GM12878 (cell line): Measurements from ENCODE around the gene HSF4. TPM values are rescaled to one million over a fixed set of nuclear protein-coding genes. Genes with fewer than 3 reads are reported as not detected.

Source experiments
- ATAC-seq: fragments of 200-7000 bp; cut with Tn5 transposase; 3 replicates; pipeline ENCODE4 v1.9.1; 2020; ENCODE audit warnings: mild to moderate bottlenecking, moderate library complexity
- BruUV-seq: library from RNA; stranded (reverse); fragments of 400-500 nt; replicated peaks from 2 replicates; lab custom pipeline; 2021; lab: Mats Ljungman, UMichigan
- CTCF ChIA-PET: fragments of 300-600 bp; sonication (Branson Sonifier 250); formaldehyde crosslinking; extraction: SDS; loops from one replicate; lab custom pipeline; 2021; ENCODE audit warnings: inconsistent platforms; lab: Yijun Ruan, JAX
- POLR2A ChIA-PET: fragments of 350-600 bp; formaldehyde crosslinking; extraction: SDS; loops from one replicate; lab custom pipeline; 2021; ENCODE audit warnings: inconsistent platforms; lab: Charles Lee
- RAD21 ChIA-PET: fragments of 300-600 bp; sonication (Branson Sonifier 250); formaldehyde crosslinking; loops from one replicate; lab custom pipeline; 2023; ENCODE audit warnings: antibody characterized with exemption; ENCODE audit not compliant: unreplicated experiment; lab: Charles Lee
- SMC1A ChIA-PET: fragments of 300-600 bp; sonication (Branson Sonifier 250); formaldehyde crosslinking; loops from one replicate; lab custom pipeline; 2023; ENCODE audit not compliant: unreplicated experiment, uncharacterized antibody; lab: Charles Lee
- DNase-seq: peaks from one replicate; pipeline ENCODE4 v3.0.0-alpha.2; 2011; ENCODE audit warnings: low read depth, low spot score
- FAIRE-seq: peaks from 3 replicates; lab custom pipeline; 2011; peaks lifted over from hg19 to GRCh38; lab: Jason Lieb, UNC
- H2AFZ ChIP-seq: 2 replicates; pipeline ENCODE4 v1.6.0; 2011; ENCODE audit warnings: low read depth, low read length, control low read depth; ENCODE audit not compliant: control insufficient read depth
- H3K27ac ChIP-seq: 2 replicates; pipeline ENCODE4 v1.5.1; 2011; ENCODE audit warnings: control low read depth; ENCODE audit not compliant: control insufficient read depth, insufficient read depth
- H3K27me3 ChIP-seq, 2 experiments: replicated peaks in 1 of 2; 2 replicates each; pipeline versions ENCODE4 v1.6.0 to v1.6.1; 2011; ENCODE audit warnings: low read length in 1 of 2; ENCODE audit not compliant: control insufficient read depth in 2 of 2, insufficient read depth in 2 of 2
- H3K36me3 ChIP-seq, 2 experiments: 2 replicates each; pipeline ENCODE4 v1.5.1; 2011; ENCODE audit warnings: low read length in 1 of 2; ENCODE audit not compliant: control insufficient read depth in 2 of 2, insufficient read depth in 2 of 2
- H3K4me1 ChIP-seq: 2 replicates; pipeline ENCODE4 v1.6.1; 2011; ENCODE audit warnings: mild to moderate bottlenecking, low read length, moderate library complexity, mixed read lengths; ENCODE audit not compliant: control insufficient read depth, insufficient read depth
- H3K4me2 ChIP-seq: 2 replicates; pipeline ENCODE4 v1.6.0; 2011; ENCODE audit warnings: control low read depth; ENCODE audit not compliant: control insufficient read depth, insufficient read depth
- H3K4me3 ChIP-seq: fragments of 200-600 bp; sonication (generic); 2 replicates; pipeline ENCODE4 v1.5.1; 2016
- H3K79me2 ChIP-seq: 2 replicates; pipeline ENCODE4 v1.6.0; 2011; ENCODE audit warnings: low read length; ENCODE audit not compliant: control insufficient read depth, insufficient read depth
- H3K9ac ChIP-seq: 2 replicates; pipeline ENCODE4 v1.8.0; 2011; ENCODE audit warnings: low read length, control low read depth, mixed read lengths; ENCODE audit not compliant: control insufficient read depth, insufficient read depth
- H3K9me3 ChIP-seq: replicated peaks from 3 replicates; pipeline ENCODE4 v1.5.1; 2011; ENCODE audit warnings: mild to moderate bottlenecking, low read length; ENCODE audit not compliant: control insufficient read depth, insufficient read depth
- H4K20me1 ChIP-seq: 2 replicates; pipeline ENCODE4 v1.6.0; 2011; ENCODE audit not compliant: control insufficient read depth, insufficient read depth
- ATF2 ChIP-seq: IDR thresholded peaks from 2 replicates; pipeline ENCODE4 v1.6.1; 2012; ENCODE audit warnings: low read length, inconsistent platforms
- ESRRA ChIP-seq: IDR thresholded peaks from 2 replicates; pipeline ENCODE4 v1.6.1; 2012; ENCODE audit warnings: mild to moderate bottlenecking, low read length, improper control_type of control experiment
- IRF4 ChIP-seq: IDR thresholded peaks from 2 replicates; pipeline ENCODE4 v1.6.1; 2011; ENCODE audit warnings: low read depth, low read length
- IRF5 ChIP-seq: fragments of 450-650 bp; IDR thresholded peaks from 2 replicates; pipeline ENCODE4 v1.6.1; 2017; ENCODE audit warnings: borderline replicate concordance
- KAT2A ChIP-seq: conservative IDR thresholded peaks from 2 replicates; pipeline ENCODE4 v1.6.1; 2011; ENCODE audit warnings: low read depth, low read length; ENCODE audit not compliant: control insufficient read depth
- NKRF ChIP-seq: fragments of 450-650 bp; conservative IDR thresholded peaks from 2 replicates; pipeline ENCODE4 v1.6.1; 2017; ENCODE audit warnings: mild to moderate bottlenecking, moderate library complexity
- PML ChIP-seq: IDR thresholded peaks from 2 replicates; pipeline ENCODE4 v1.6.1; 2012; ENCODE audit warnings: low read length, inconsistent platforms
- RCOR1 ChIP-seq: conservative IDR thresholded peaks from 2 replicates; pipeline ENCODE4 v1.6.1; 2012; ENCODE audit warnings: low read depth, low read length, improper control_type of control experiment
- RELB ChIP-seq: fragments of 450-650 bp; IDR thresholded peaks from 2 replicates; pipeline ENCODE4 v1.6.1; 2017; ENCODE audit warnings: low read depth, mild to moderate bottlenecking, moderate library complexity
- SIX5 ChIP-seq: IDR thresholded peaks from 2 replicates; pipeline ENCODE4 v1.6.1; 2011; ENCODE audit warnings: mild to moderate bottlenecking, low read depth, low read length, moderate library complexity; ENCODE audit not compliant: severe bottlenecking
- SMC3 ChIP-seq: IDR thresholded peaks from 2 replicates; pipeline ENCODE4 v1.6.1; 2011; ENCODE audit warnings: low read length, improper control_type of control experiment, borderline replicate concordance
- SPI1 ChIP-seq: IDR thresholded peaks from 2 replicates; pipeline ENCODE4 v1.6.1; 2011; ENCODE audit warnings: low read depth, mild to moderate bottlenecking, low read length, moderate library complexity, borderline replicate concordance; ENCODE audit not compliant: insufficient read depth
- WGBS: methylation state at CpG from one replicate; pipeline ENCODE4 v1.1.6; 2016; ENCODE audit warnings: low lambda C conversion rate; ENCODE audit not compliant: insufficient replicate concordance, insufficient coverage; ENCODE audit errors: missing lambda C conversion rate; 5-methylcytosine and 5-hydroxymethylcytosine counted together
- in situ Hi-C: fragments of 300-500 bp; cut with MboI; formaldehyde crosslinking; loops from 9 replicates; pipeline ENCODE4 v1.14.3; 2018; ENCODE audit warnings: mixed read lengths
- intact Hi-C: fragments of 100-400 bp; cut with micrococcal nuclease; formaldehyde crosslinking; loops from one replicate; pipeline ENCODE4 v1.14.2; 2022; ENCODE audit not compliant: unreplicated experiment
- polyA plus RNA-seq, 11 experiments: library from polyadenylated mRNA; depleted of rRNA in 4 of 11; unstranded in 6 of 11; stranded (reverse) in 5 of 11; fragments of >200 nt; fragmentation: Nextera tagmentation in 4 of 11; fragmentation: Illumina TruSeq in 1 of 11; extraction: Ambion mirVana in 4 of 11; extraction: Trizol in 1 of 11; gene quantifications; 1 replicate in 1 of 11; 2 replicates in 10 of 11; pipeline versions ENCODE4 v1.2.1 to v1.2.3, GENCODE V29; 2011 to 2016; ENCODE audit warnings: inconsistent platforms in 2 of 11, missing spikeins in 2 of 11, low read depth in 1 of 11
- total RNA-seq, 4 experiments: library from RNA; depleted of rRNA in 3 of 4; stranded (reverse); fragments of >200 nt in 3 of 4; fragmentation: Illumina TruSeq in 1 of 4; extraction: Trizol in 1 of 4; gene quantifications; 2 replicates each; pipeline versions ENCODE4 v1.2.1 to v1.2.3, GENCODE V29; 2013 to 2021

HSF4 gene
- total and polyA plus RNA-seq, 10 of the 15 experiments (the other 5 are each of a cell fraction or from before 2014, with no cell fraction given): 0.31 to 9.9 (median 2.6) TPM; not detected in 1

- TF ChIP-seq IRF5 (no peak), RELB (no peak), SMC3 (no peak)
Measured at GRCh38 chr16:67137605-67138004, 26.9 kb upstream of the HSF4 start (continued).

- Histone ChIP-seq H3K4me3 (no peak overlapping the region), H3K36me3 (peaks cover 20 to 24% of the 10 kb centered on the region in 2 experiments; a peak in 3 of 4 replicates), H3K79me2 (no peaks in the 10 kb centered on the region), H2AFZ (no peak overlapping the region), H3K9ac (no peak overlapping the region), H3K4me2 (no peak overlapping the region), H3K4me1 (no peaks in the 10 kb centered on the region), H3K9me3 (no peaks in the 10 kb centered on the region), H4K20me1 (no peaks in the 10 kb centered on the region), H3K27ac (no peak overlapping the region), H3K27me3 (no peaks in the 10 kb centered on the region)
- CTCF ChIA-PET: interaction anchor here (0.7 to 2.5 kb wide), 5 partner anchors 9 to 123 kb away, joined by 3 to 15 read pairs (median 6); partner anchors contain the start of gene B3GNT9
- no TSS peak for BruUV-seq
- RAD21 ChIA-PET: interaction anchor here (0.8 to 1.5 kb wide), 3 partner anchors 14 to 124 kb away, joined by 3 to 4 read pairs (median 3); partner anchors contain the start of gene CBFB
- POLR2A ChIA-PET: interaction anchor here (1.5 kb wide), 1 partner anchor 9 kb away, joined by 9 read pairs; no protein-coding TSS in a partner anchor
- 91% methylated on average over 13 of the region's 13 CpGs for WGBS
- FAIRE-seq: no peak
- intact Hi-C loops: no loop called here
- ATAC-seq: no peak
- no peak for DNase-seq
- in situ Hi-C loops: no loop called here
- SMC1A ChIA-PET: interaction anchor here (0.8 to 1.9 kb wide), 7 partner anchors 10 to 124 kb away, joined by 3 to 8 read pairs (median 4); partner anchors contain the start of gene PHAF1
- TF ChIP-seq SPI1: no peak
- TF ChIP-seq NKRF: no peak
- no peak for TF ChIP-seq IRF4
- no peak for TF ChIP-seq PML
- TF ChIP-seq ESRRA: no peak
- TF ChIP-seq RCOR1: no peak
- no peak for TF ChIP-seq ATF2
- no peak for TF ChIP-seq KAT2A
- no peak for TF ChIP-seq SIX5
Measured at GRCh38 chr16:67141391-67141790, 23.2 kb upstream of the HSF4 start.
